K562 (cell line): ENCODE data around the gene AGAP1. TPM values are rescaled to one million over a fixed set of nuclear protein-coding genes. Genes with fewer than 3 reads are reported as not detected.
A peak's percentile ranks its signal among the peaks of the same experiment; 100 is the strongest.

ENCODE experiments used
- AFF4 ChIP-seq: sonication (generic); formaldehyde crosslinking; IDR thresholded peaks from 2 replicates; pipeline ENCODE4 v1.8.0; 2023; ENCODE audit warnings: mild to moderate bottlenecking, missing genetic modification reagents
- CBFA2T2 ChIP-seq: fragments of 450-650 bp; conservative IDR thresholded peaks from 2 replicates; pipeline ENCODE4 v1.6.1; 2017; ENCODE audit warnings: mild to moderate bottlenecking
- CREB1 ChIP-seq, 2 experiments: sonication (generic) in 1 of 2; formaldehyde crosslinking in 1 of 2; IDR thresholded peaks; 2 replicates each; pipeline versions ENCODE4 v1.6.1 to v1.8.0; 2012 to 2022; ENCODE audit warnings: inconsistent platforms in 1 of 2, mild to moderate bottlenecking in 1 of 2, missing genetic modification reagents in 1 of 2, moderate library complexity in 1 of 2
- L3MBTL2 ChIP-seq: fragments of 450-650 bp; IDR thresholded peaks from 2 replicates; pipeline ENCODE4 v1.6.1; 2016; ENCODE audit warnings: mild to moderate bottlenecking, moderate library complexity
- MEF2D ChIP-seq: conservative IDR thresholded peaks from 2 replicates; pipeline ENCODE4 v1.6.1; 2016; ENCODE audit warnings: low read depth, missing genetic modification characterization, missing compliant biosample characterization
- RAD51 ChIP-seq: fragments of 450-650 bp; IDR thresholded peaks from 2 replicates; pipeline ENCODE4 v1.7.1; 2016; ENCODE audit warnings: low read depth, mild to moderate bottlenecking, borderline replicate concordance
- RBM25 ChIP-seq: fragments of 200-400 bp; formaldehyde crosslinking; IDR thresholded peaks from 2 replicates; pipeline ENCODE4 v1.6.1; 2018; ENCODE audit warnings: low read length, low read depth, moderate library complexity; ENCODE audit not compliant: severe bottlenecking
- REST ChIP-seq, 2 experiments: fragments of 450-650 bp; formaldehyde crosslinking in 1 of 2; IDR thresholded peaks; 2 replicates each; pipeline versions ENCODE4 v1.4.0 to v1.6.1; 2014 to 2020; ENCODE audit warnings: mild to moderate bottlenecking in 2 of 2, borderline replicate concordance in 1 of 2, low read depth in 1 of 2
- polyA plus RNA-seq, 8 experiments: library from polyadenylated mRNA; depleted of rRNA in 4 of 8; stranded (reverse) in 5 of 8; unstranded in 3 of 8; fragments of >200 nt; fragmentation: Nextera tagmentation in 2 of 8; fragmentation: Illumina TruSeq in 1 of 8; extraction: Ambion mirVana in 2 of 8; extraction: Trizol in 1 of 8; gene quantifications; 2 replicates each; pipeline versions ENCODE4 v1.2.1 to v1.2.3, GENCODE V29; 2011 to 2014; ENCODE audit warnings: inconsistent platforms in 1 of 8, missing spikeins in 1 of 8
- total RNA-seq, 7 experiments: library from RNA; depleted of rRNA in 6 of 7; stranded (reverse); fragments of >200 nt in 6 of 7; fragmentation: Illumina TruSeq in 2 of 7; extraction: Trizol in 2 of 7; gene quantifications; 2 replicates each; pipeline versions ENCODE4 v1.2.1 to v1.2.3, GENCODE V29; 2011 to 2021; ENCODE audit warnings: low replicate concordance in 1 of 7

AGAP1 gene
- total and polyA plus RNA-seq, 9 of the 15 experiments (the other 6 are each of a cell fraction or from before 2014, with no cell fraction given), result 1.3 to 24.0 (median 10.6) TPM

- TF ChIP-seq REST (IDR thresholded peaks at IDR 0.05; ENCODE audit: borderline replicate concordance), result peak; percentile 78
- TF ChIP-seq REST (CRISPR knock-in tag; IDR thresholded peaks at IDR 0.05; ENCODE audit: low read depth), result no peak
- TF ChIP-seq L3MBTL2, result peak; percentile 84
- 0 out of 2 replicates have a peak, but pooled peaks have one; percentile 3 for TF ChIP-seq CREB1 (IDR thresholded peaks at IDR 0.05)
- TF ChIP-seq CREB1 (CRISPR knock-in tag; IDR thresholded peaks at IDR 0.05), result no peak
- TF ChIP-seq AFF4 (CRISPR knock-in tag), result no peak
- TF ChIP-seq MEF2D (tag), result no peak
- peak; percentile 77 for TF ChIP-seq RAD51
- TF ChIP-seq CBFA2T2, result peak; percentile 29; the same call in 1 of the 2 replicates
- peak; percentile 11 for TF ChIP-seq RBM25
These were observed 674.6 kb downstream of the AGAP1 start, which contains the start of gene GBX2 (continued) for GRCh38 chr2:236168110-236169080.
